NT2/D1 (cell line): ENCODE results near the gene EGFR.

Source experiments
- DNase-seq: peaks from one replicate; pipeline ENCODE4 v3.0.0-alpha.2; 2011; ENCODE audit warnings: low read depth, low spot score
- H3K27me3 ChIP-seq: 2 replicates; pipeline ENCODE4 v1.6.0; 2011; ENCODE audit warnings: mild to moderate bottlenecking; ENCODE audit not compliant: insufficient read length, insufficient read depth
- H3K36me3 ChIP-seq: 2 replicates; pipeline ENCODE4 v1.6.1; 2011; ENCODE audit warnings: mild to moderate bottlenecking, low read length, mixed read lengths; ENCODE audit not compliant: insufficient read depth, insufficient read length
- H3K4me1 ChIP-seq: 2 replicates; pipeline ENCODE4 v1.5.1; 2011; ENCODE audit not compliant: insufficient read depth, insufficient read length
- H3K4me3 ChIP-seq: 2 replicates; pipeline ENCODE4 v1.5.1; 2011; ENCODE audit warnings: low read depth; ENCODE audit not compliant: insufficient read length
- H3K9ac ChIP-seq: 2 replicates; pipeline ENCODE4 v1.6.0; 2011; ENCODE audit warnings: low read depth; ENCODE audit not compliant: insufficient read length
- H3K9me3 ChIP-seq: 2 replicates; pipeline ENCODE4 v1.5.1; 2011; ENCODE audit warnings: mild to moderate bottlenecking, low read length; ENCODE audit not compliant: insufficient read depth
- SUZ12 ChIP-seq: IDR thresholded peaks from 2 replicates; pipeline ENCODE4 v1.6.1; 2011; ENCODE audit not compliant: insufficient read length, insufficient read depth; ENCODE audit errors: extremely low read depth
- YY1 ChIP-seq: IDR thresholded peaks from 2 replicates; pipeline ENCODE4 v1.6.1; 2011; ENCODE audit not compliant: insufficient read length, insufficient read depth
- ZNF274 ChIP-seq: IDR thresholded peaks from 2 replicates; pipeline ENCODE4 v1.6.1; 2011; ENCODE audit warnings: mild to moderate bottlenecking, low read depth, low read length

EGFR gene

GRCh38 chr7:55178292-55178862 is 159.6 kb downstream of the EGFR start:
- H3K27me3 ChIP-seq: no peaks in the 10 kb centered on the region
- H3K9me3 ChIP-seq: no peaks in the 10 kb centered on the region
- peaks cover 30% of the 10 kb centered on the region for H3K36me3 ChIP-seq
- H3K9ac ChIP-seq: no peak overlapping the region
- DNase-seq: no peak
- no peak for TF ChIP-seq ZNF274
- TF ChIP-seq SUZ12: no peak
- no peak for TF ChIP-seq YY1
- no peak overlapping the region for H3K4me3 ChIP-seq
- H3K4me1 ChIP-seq: peaks cover 7% of the 10 kb centered on the region

GRCh38 chr7:55178863-55179773 is 160.3 kb downstream of the EGFR start:
- TF ChIP-seq ZNF274: no peak
- TF ChIP-seq SUZ12: no peak
- no peak for TF ChIP-seq YY1
- DNase-seq: no peak
- Histone ChIP-seq H3K9ac (no peak overlapping the region), H3K4me1 (peaks cover 7% of the 10 kb centered on the region), H3K36me3 (peaks cover 26% of the 10 kb centered on the region), H3K9me3 (no peaks in the 10 kb centered on the region), H3K27me3 (no peaks in the 10 kb centered on the region), H3K4me3 (no peak overlapping the region)

GRCh38 chr7:55179931-55180682 is 161.3 kb downstream of the EGFR start:
- Histone ChIP-seq H3K27me3 (no peaks in the 10 kb centered on the region), H3K4me1 (peaks cover 7% of the 10 kb centered on the region), H3K36me3 (peaks cover 17% of the 10 kb centered on the region), H3K9me3 (no peaks in the 10 kb centered on the region), H3K9ac (no peak overlapping the region), H3K4me3 (no peak overlapping the region)
- no peak for DNase-seq
- no peak for TF ChIP-seq YY1
- TF ChIP-seq ZNF274: no peak
- no peak for TF ChIP-seq SUZ12

- no peak overlapping the region for H3K4me3 ChIP-seq
- TF ChIP-seq SUZ12: no peak
- TF ChIP-seq ZNF274: no peak
- TF ChIP-seq YY1: no peak
- H3K27me3 ChIP-seq: no peaks in the 10 kb centered on the region
- H3K9me3 ChIP-seq: no peaks in the 10 kb centered on the region
- peaks cover 17% of the 10 kb centered on the region for H3K36me3 ChIP-seq
- H3K4me1 ChIP-seq: peaks cover 11% of the 10 kb centered on the region
- no peak overlapping the region for H3K9ac ChIP-seq
- no peak for DNase-seq
These were observed 162.2 kb downstream of the EGFR start for GRCh38 chr7:55180963-55181542.

GRCh38 chr7:55181762-55182161 is 162.9 kb downstream of the EGFR start:
- Histone ChIP-seq H3K36me3 (peaks cover 17% of the 10 kb centered on the region), H3K27me3 (no peaks in the 10 kb centered on the region), H3K4me1 (peaks cover 13% of the 10 kb centered on the region), H3K4me3 (no peak overlapping the region), H3K9me3 (no peaks in the 10 kb centered on the region), H3K9ac (no peak overlapping the region)
- TF ChIP-seq ZNF274 (no peak), YY1 (no peak), SUZ12 (no peak)
- DNase-seq: no peak

- no peak for DNase-seq
- H3K36me3 ChIP-seq: peaks cover 12% of the 10 kb centered on the region
- H3K9ac ChIP-seq: no peak overlapping the region
- no peak overlapping the region for H3K4me3 ChIP-seq
- TF ChIP-seq YY1: no peak
- no peak for TF ChIP-seq SUZ12
- no peak for TF ChIP-seq ZNF274
- no peaks in the 10 kb centered on the region for H3K9me3 ChIP-seq
- no peaks in the 10 kb centered on the region for H3K27me3 ChIP-seq
- H3K4me1 ChIP-seq: peaks cover 7% of the 10 kb centered on the region
These were observed 165.1 kb downstream of the EGFR start for GRCh38 chr7:55183897-55184296.
